Ectodermal cell (in vitro differentiated cells): Measurements from ENCODE around the gene PAQR3.
"Not testable (repeated sequence)": the region's sequence is repeated elsewhere in the genome, so short reads cannot be mapped to it uniquely, and the experiment has no call there.

Experiments used
- H3K27ac ChIP-seq: 2 replicates; pipeline ENCODE4 v1.7.0; 2013; ENCODE audit warnings: mild to moderate bottlenecking, low read depth, low read length; ENCODE audit not compliant: insufficient read depth, poor library complexity, severe bottlenecking
- H3K27me3 ChIP-seq: 2 replicates; pipeline ENCODE4 v1.7.0; 2013; ENCODE audit warnings: mild to moderate bottlenecking, low read length; ENCODE audit not compliant: insufficient read depth, control insufficient read depth, poor library complexity, severe bottlenecking
- H3K36me3 ChIP-seq: one replicate; pipeline ENCODE4 v1.7.0; 2013; ENCODE audit warnings: low read length; ENCODE audit not compliant: control insufficient read depth, insufficient read depth
- H3K4me1 ChIP-seq: one replicate; pipeline ENCODE4 v1.7.0; 2013; ENCODE audit warnings: low read length; ENCODE audit not compliant: control insufficient read depth, insufficient read depth
- H3K4me3 ChIP-seq: 2 replicates; pipeline ENCODE4 v1.7.0; 2013; ENCODE audit warnings: low read depth, low read length, control low read depth; ENCODE audit not compliant: insufficient read depth
- H3K9me3 ChIP-seq: 2 replicates; pipeline ENCODE4 v1.7.0; 2013; ENCODE audit warnings: mild to moderate bottlenecking, low read length, moderate library complexity; ENCODE audit not compliant: control insufficient read depth
- WGBS, 2 experiments: methylation state at CpG; one replicate each; pipeline ENCODE4 v1.1.7; 2013; ENCODE audit warnings: missing lambda C conversion rate in 2 of 2; 5-methylcytosine and 5-hydroxymethylcytosine counted together

Gene PAQR3

DNA sequence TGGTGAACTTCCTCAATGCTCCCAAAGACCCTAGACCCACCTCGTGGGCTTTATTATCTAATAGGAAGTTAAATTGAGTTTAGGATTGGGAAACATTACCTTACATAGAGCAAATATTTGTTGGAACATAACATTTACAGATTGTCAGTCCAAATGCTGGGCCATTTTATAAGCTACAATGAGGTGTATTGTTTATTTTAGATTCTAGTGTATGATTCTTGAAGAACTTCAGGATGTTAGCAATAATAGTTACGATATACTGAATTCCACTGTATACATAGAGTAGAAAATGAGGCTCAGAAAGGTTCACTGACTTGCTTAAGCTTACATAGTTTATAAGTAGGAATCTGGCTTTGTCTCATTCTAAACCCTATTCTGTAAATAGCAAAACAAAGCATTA is 37.4 kb downstream of the PAQR3 start:
- no peaks in the 10 kb centered on the region for H3K9me3 ChIP-seq
- 93 to 100% methylated on average over 1 of the region's 2 CpGs for WGBS, 2 experiments
- no peak overlapping the region for H3K27ac ChIP-seq
- H3K36me3 ChIP-seq: no peaks in the 10 kb centered on the region
- H3K4me3 ChIP-seq: no peak overlapping the region
- no peaks in the 10 kb centered on the region for H3K4me1 ChIP-seq
- H3K27me3 ChIP-seq: no peaks in the 10 kb centered on the region

- Histone ChIP-seq H3K4me3 (no peak overlapping the region), H3K9me3 (no peaks in the 10 kb centered on the region), H3K36me3 (no peaks in the 10 kb centered on the region), H3K27ac (no peak overlapping the region), H3K4me1 (no peaks in the 10 kb centered on the region), H3K27me3 (no peaks in the 10 kb centered on the region)
Measured at GRCh38 chr4:78899302-78899701, 39.9 kb downstream of the PAQR3 start.

DNA sequence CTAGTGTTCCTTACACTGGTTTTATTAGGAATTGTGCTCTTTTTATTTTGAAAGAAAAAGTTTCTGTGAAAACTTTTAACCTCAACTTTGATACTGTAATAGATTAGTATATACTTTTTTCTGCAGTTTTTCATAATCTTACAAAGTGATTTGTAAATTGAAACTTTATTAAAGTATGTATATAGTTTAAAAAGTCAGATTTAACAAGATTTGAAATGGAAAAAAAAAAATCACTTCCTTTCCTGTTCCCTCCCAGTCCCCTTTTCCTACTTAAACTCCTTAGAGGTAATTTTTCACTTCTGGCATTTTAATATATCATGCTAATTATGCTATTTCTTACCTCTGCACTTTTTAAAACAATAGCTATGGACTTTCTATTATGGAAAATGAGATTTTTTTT is 49.3 kb downstream of the PAQR3 start:
- H3K4me1 ChIP-seq: no peaks in the 10 kb centered on the region
- H3K27me3 ChIP-seq: no peaks in the 10 kb centered on the region
- peaks cover 12% of the 10 kb centered on the region for H3K36me3 ChIP-seq
- H3K4me3 ChIP-seq: no peak overlapping the region
- no peaks in the 10 kb centered on the region for H3K9me3 ChIP-seq
- H3K27ac ChIP-seq: no peak overlapping the region

DNA sequence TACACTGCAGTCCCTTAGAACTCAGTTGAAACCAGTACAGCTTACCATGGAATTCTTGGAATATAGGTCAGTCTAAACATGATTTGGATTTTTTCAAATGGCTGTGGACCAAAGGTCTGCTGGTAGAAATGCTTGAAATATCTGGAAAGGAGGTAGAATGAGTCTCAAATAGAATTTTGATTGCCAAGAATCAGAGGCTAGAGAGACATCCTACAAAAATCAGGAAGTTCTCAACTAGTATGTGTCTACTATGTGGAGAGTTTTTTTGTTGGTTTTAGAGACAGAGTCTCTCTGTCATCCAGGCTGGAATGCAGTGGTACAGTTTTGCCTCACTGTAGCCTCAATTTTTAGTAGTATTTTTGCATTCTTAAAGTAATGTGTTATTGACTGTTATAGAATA is 53.6 kb downstream of the PAQR3 start:
- H3K4me3 ChIP-seq: no peak overlapping the region
- H3K27me3 ChIP-seq: no peaks in the 10 kb centered on the region
- no peaks in the 10 kb centered on the region for H3K9me3 ChIP-seq
- H3K4me1 ChIP-seq: no peaks in the 10 kb centered on the region
- peaks cover 8% of the 10 kb centered on the region for H3K36me3 ChIP-seq
- H3K27ac ChIP-seq: no peak overlapping the region

GRCh38 chr4:78880874-78881492 is 58.3 kb downstream of the PAQR3 start:
- no peaks in the 10 kb centered on the region for H3K4me1 ChIP-seq
- no peaks in the 10 kb centered on the region for H3K9me3 ChIP-seq
- H3K36me3 ChIP-seq: no peaks in the 10 kb centered on the region
- no peak overlapping the region for H3K4me3 ChIP-seq
- no peak overlapping the region for H3K27ac ChIP-seq
- H3K27me3 ChIP-seq: no peaks in the 10 kb centered on the region

- Histone ChIP-seq H3K4me3 (no peak overlapping the region), H3K27ac (no peak overlapping the region), H3K36me3 (peaks cover 6% of the 10 kb centered on the region), H3K9me3 (no peaks in the 10 kb centered on the region), H3K27me3 (no peaks in the 10 kb centered on the region), H3K4me1 (no peaks in the 10 kb centered on the region)
- no CpG with 5 or more reads among the region's 1 CpG for WGBS, 2 experiments
Measured at GRCh38 chr4:78878031-78878430, 61.2 kb downstream of the PAQR3 start.

DNA sequence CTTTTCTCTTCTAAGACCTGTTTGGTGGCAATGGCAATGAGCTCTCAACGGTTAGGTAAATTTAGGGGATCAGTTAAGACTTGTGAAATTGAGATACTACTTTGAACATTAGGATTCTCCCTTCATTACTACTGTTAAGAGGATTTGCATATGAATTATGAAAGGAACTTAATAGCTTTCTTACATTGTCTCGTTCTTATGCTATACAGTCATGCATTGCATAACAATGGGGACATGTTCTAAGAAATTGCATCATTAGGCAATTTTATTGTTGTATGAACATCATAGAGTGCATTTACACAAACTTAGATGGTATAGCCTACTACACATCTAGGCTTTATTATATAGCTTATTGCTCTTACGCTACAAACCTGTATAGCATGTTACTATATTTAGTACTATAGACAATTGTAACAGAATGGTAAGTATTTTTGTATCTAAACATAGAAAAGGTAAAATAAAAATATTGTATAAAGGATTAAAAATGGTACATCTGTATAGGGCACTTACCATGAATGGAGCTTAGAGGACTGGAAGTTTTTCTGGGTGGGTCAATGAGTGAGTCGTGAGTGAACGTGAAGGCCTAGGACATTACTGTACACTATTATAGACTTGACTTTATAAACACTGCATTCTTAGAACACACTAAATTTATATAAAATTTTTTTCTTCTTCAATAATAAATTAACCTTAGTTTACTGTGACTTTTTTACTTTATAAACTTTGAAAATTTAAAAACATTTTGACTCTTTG is 62.5 kb downstream of the PAQR3 start:
- Histone ChIP-seq H3K27ac (no peak overlapping the region), H3K4me1 (no peaks in the 10 kb centered on the region), H3K4me3 (no peak overlapping the region), H3K9me3 (no peaks in the 10 kb centered on the region), H3K36me3 (peaks cover 14% of the 10 kb centered on the region), H3K27me3 (no peaks in the 10 kb centered on the region)
- 20 to 85% methylated on average over 1 to 4 of the region's 5 CpGs for WGBS, 2 experiments

DNA sequence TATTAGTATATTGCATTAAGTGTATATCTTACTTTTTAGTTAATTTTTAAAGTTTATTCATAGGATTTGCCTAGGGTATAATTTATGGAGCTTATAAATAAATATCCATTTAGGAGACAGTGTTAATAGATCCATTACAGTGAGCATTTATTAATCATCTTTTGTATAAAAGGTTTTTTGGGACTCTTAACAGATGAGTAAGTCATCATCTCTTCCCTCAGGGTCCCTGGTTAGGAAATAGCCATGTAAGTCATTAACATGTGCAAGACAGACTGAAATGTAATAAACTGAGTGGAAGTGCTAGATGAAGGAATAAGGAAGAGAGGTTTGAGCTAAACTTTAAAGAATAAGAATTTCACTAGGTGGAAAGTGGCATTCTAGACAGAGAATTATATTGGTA is 69.2 kb downstream of the PAQR3 start:
- H3K27me3 ChIP-seq: no peaks in the 10 kb centered on the region
- H3K36me3 ChIP-seq: peaks cover 14% of the 10 kb centered on the region
- H3K9me3 ChIP-seq: no peaks in the 10 kb centered on the region
- H3K4me3 ChIP-seq: no peak overlapping the region
- no peaks in the 10 kb centered on the region for H3K4me1 ChIP-seq
- no peak overlapping the region for H3K27ac ChIP-seq

DNA sequence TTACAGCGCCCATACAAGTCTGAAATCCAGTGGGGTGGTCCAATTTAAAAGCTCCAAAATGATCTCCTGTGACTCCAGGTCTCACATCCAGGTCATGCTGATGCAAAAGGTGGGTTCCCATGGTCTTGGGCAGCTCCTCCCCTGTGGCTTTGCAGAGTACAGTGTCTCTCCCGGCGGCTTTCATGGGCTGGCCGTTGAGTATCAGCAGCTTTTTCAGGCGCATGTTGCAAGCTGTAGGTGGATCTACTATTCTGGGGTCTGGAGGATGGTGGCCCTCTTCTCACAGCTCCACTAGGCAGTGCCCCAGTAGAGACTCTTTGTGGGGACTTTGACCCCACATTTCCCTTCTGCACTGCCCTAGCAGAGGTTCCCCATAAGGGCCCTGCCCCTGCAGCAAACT is 70.5 kb downstream of the PAQR3 start:
- 94 to 95% methylated on average over 5 of the region's 5 CpGs for WGBS, 2 experiments
- not testable (repeated sequence) for H3K27ac ChIP-seq, H3K27me3 ChIP-seq, H3K4me3 ChIP-seq, H3K9me3 ChIP-seq, H3K4me1 ChIP-seq
- H3K36me3 ChIP-seq: peaks cover 13% of the 10 kb centered on the region

DNA sequence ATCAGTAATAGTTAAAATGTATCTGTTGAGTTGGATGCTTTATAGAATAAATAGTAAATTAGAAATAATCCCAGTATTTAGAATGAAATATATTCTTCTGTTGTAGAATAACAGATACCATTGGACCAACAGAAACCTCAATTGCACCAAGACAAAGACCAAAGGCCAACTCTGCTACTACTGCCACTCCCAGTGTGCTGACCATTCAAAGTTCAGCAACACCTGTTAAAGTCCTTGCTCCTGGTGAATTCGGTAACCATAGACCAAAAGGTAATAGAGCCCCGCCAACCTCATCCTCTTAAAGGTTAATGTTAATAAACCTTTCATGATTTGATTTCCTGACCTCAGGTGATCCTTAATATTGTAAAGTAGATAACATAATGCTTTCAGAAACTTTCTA is 73.8 kb downstream of the PAQR3 start:
- H3K4me1 ChIP-seq: no peaks in the 10 kb centered on the region
- WGBS, 2 experiments: 89 to 98% methylated on average over 1 to 2 of the region's 2 CpGs
- H3K27me3 ChIP-seq: no peaks in the 10 kb centered on the region
- H3K9me3 ChIP-seq: no peaks in the 10 kb centered on the region
- H3K27ac ChIP-seq: no peak overlapping the region
- H3K36me3 ChIP-seq: peaks cover 3% of the 10 kb centered on the region
- no peak overlapping the region for H3K4me3 ChIP-seq
